B cell (primary cell): Measurements from ENCODE around the gene CD55.

Experiments
- CTCF ChIP-seq: fragments of 200-600 bp; IDR thresholded peaks from one replicate; pipeline ENCODE4 v1.8.0; 2022; ENCODE audit warnings: antibody characterized with exemption, mild to moderate bottlenecking
- EZH2 ChIP-seq: IDR thresholded peaks from 2 replicates; pipeline ENCODE4 v1.6.1; 2012; ENCODE audit warnings: borderline replicate concordance, low read depth, mild to moderate bottlenecking, moderate library complexity, low read length; ENCODE audit not compliant: insufficient read depth, poor library complexity, severe bottlenecking

DNA sequence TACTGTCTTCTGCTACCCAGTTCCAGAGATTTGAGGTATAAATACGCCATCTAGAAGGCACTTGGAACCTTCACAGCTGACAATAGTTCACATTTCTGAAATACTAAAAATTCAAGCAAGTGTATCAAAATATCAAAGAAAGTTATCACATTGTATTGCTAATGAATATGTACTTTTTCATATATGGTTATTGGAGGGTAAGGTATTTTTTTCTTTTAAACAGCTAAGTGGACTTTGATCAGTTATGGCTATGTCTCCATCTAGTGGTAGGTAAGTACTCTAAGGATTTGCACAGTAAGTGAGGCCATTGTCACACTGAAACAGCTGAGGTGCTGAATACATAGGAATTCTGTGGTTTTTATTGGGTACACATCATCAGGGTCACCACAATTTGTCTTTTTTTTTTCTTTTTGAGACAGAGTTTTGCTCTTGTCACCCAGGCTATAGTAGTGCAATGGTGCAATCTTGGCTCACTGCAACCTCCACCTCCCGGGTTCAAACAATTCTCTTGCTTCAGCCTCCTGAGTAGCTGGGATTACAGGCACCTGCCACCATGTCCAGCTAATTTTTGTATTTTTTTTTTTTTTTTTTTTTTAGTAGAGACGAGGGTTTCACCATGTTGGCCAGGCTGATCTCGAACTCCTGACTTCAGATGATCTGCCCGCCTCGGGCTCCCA is 83.5 kb downstream of the CD55 start:
- TF ChIP-seq CTCF (peak; percentile 92), EZH2 (no peak)
